Activated B cell treated with CpG ODN at 0.5 μM for 24 hours (primary cell): ENCODE data around the gene SLCO4A1. TPM values are rescaled to one million over a fixed set of nuclear protein-coding genes. Genes with fewer than 3 reads are reported as not detected.

ENCODE experiments used
- ATAC-seq: fragments of 200-7000 bp; cut with Tn5 transposase; one replicate; pipeline ENCODE4 v1.10.0; 2021; ENCODE audit warnings: low read depth, mild to moderate bottlenecking, moderate library complexity
- CTCF ChIA-PET: fragments of 350-600 bp; sonication (Branson Sonifier 250); formaldehyde crosslinking; loops from one replicate; lab custom pipeline; 2021; ENCODE audit warnings: antibody characterized with exemption; lab: Charles Lee
- POLR2A ChIA-PET: fragments of 350-600 bp; sonication (Branson Sonifier 250); formaldehyde crosslinking; loops from one replicate; lab custom pipeline; 2021; ENCODE audit warnings: antibody characterized with exemption; lab: Charles Lee
- DNase-seq: peaks from one replicate; pipeline ENCODE4 v3.0.0; 2022
- H3K27ac Mint-ChIP-seq: one replicate; pipeline ENCODE4 v1.8.0; 2020; ENCODE audit warnings: mixed read lengths
- H3K27me3 Mint-ChIP-seq: one replicate; pipeline ENCODE4 v1.8.0; 2021; ENCODE audit warnings: mixed read lengths
- H3K36me3 Mint-ChIP-seq: one replicate; pipeline ENCODE4 v1.8.0; 2021; ENCODE audit warnings: low read depth, mixed read lengths
- H3K4me1 Mint-ChIP-seq: one replicate; pipeline ENCODE4 v1.8.0; 2021; ENCODE audit warnings: mixed read lengths
- H3K4me3 Mint-ChIP-seq: one replicate; pipeline ENCODE4 v1.8.0; 2020; ENCODE audit warnings: mild to moderate bottlenecking, mixed read lengths
- H3K9me3 Mint-ChIP-seq: one replicate; pipeline ENCODE4 v1.8.0; 2020; ENCODE audit warnings: mixed read lengths
- CTCF ChIP-seq: fragments of 200-600 bp; IDR thresholded peaks from one replicate; pipeline ENCODE4 v1.8.0; 2022; ENCODE audit warnings: antibody characterized with exemption, mild to moderate bottlenecking
- intact Hi-C: fragments of 100-400 bp; cut with micrococcal nuclease; formaldehyde crosslinking; loops from one replicate; pipeline ENCODE4 v1.15.1; 2024
- total RNA-seq: library from RNA; stranded (reverse); gene quantifications from 2 replicates; pipeline ENCODE4 v1.2.3, GENCODE V29; 2022

The SLCO4A1 gene
- total RNA-seq, 1 donor from 2014 or later: 38.9 TPM

- ATAC-seq: no peak
- ChIA-PET CTCF (no interaction called here), POLR2A (no interaction called here)
- Mint-ChIP-seq H3K27me3 (peaks cover 28% of the 10 kb centered on the region), H3K4me1 (no peaks in the 10 kb centered on the region), H3K36me3 (no peaks in the 10 kb centered on the region), H3K4me3 (no peak overlapping the region), H3K9me3 (no peaks in the 10 kb centered on the region), H3K27ac (no peak overlapping the region)
- intact Hi-C loops: no loop called here
- DNase-seq: no peak
- TF ChIP-seq CTCF: no peak
Observed at GRCh38 chr20:62714006-62714405, 71.7 kb downstream of the SLCO4A1 start.

GRCh38 chr20:62714799-62715198 is 72.5 kb downstream of the SLCO4A1 start:
- intact Hi-C loops: no loop called here
- CTCF ChIA-PET: no interaction called here
- H3K4me1 Mint-ChIP-seq: no peaks in the 10 kb centered on the region
- no peaks in the 10 kb centered on the region for H3K36me3 Mint-ChIP-seq
- H3K9me3 Mint-ChIP-seq: peaks cover 5% of the 10 kb centered on the region
- POLR2A ChIA-PET: no interaction called here
- ATAC-seq (no peak), DNase-seq (no peak)
- H3K4me3 Mint-ChIP-seq: no peak overlapping the region
- H3K27ac Mint-ChIP-seq: no peak overlapping the region
- H3K27me3 Mint-ChIP-seq: peaks cover 24% of the 10 kb centered on the region
- no peak for TF ChIP-seq CTCF

GRCh38 chr20:62715201-62715600 is 72.9 kb downstream of the SLCO4A1 start:
- Mint-ChIP-seq H3K9me3 (peaks cover 6% of the 10 kb centered on the region), H3K27ac (no peak overlapping the region), H3K36me3 (no peaks in the 10 kb centered on the region), H3K4me1 (no peaks in the 10 kb centered on the region), H3K4me3 (no peak overlapping the region), H3K27me3 (peaks cover 21% of the 10 kb centered on the region)
- no peak for TF ChIP-seq CTCF
- DNase-seq: no peak
- ChIA-PET CTCF (no interaction called here), POLR2A (no interaction called here)
- intact Hi-C loops: no loop called here
- no peak for ATAC-seq

GRCh38 chr20:62716198-62716940 is 74.1 kb downstream of the SLCO4A1 start:
- intact Hi-C loops: no loop called here
- no peak for TF ChIP-seq CTCF
- Mint-ChIP-seq H3K9me3 (peaks cover 11% of the 10 kb centered on the region), H3K27me3 (peaks cover 17% of the 10 kb centered on the region), H3K4me1 (no peaks in the 10 kb centered on the region), H3K27ac (no peak overlapping the region), H3K4me3 (no peak overlapping the region), H3K36me3 (no peaks in the 10 kb centered on the region)
- ChIA-PET CTCF (no interaction called here), POLR2A (no interaction called here)
- peak; percentile 37 for ATAC-seq
- DNase-seq: no peak

- POLR2A ChIA-PET: no interaction called here
- no peak for DNase-seq
- no peaks in the 10 kb centered on the region for H3K36me3 Mint-ChIP-seq
- H3K9me3 Mint-ChIP-seq: peaks cover 15% of the 10 kb centered on the region
- no peak for ATAC-seq
- CTCF ChIA-PET: no interaction called here
- intact Hi-C loops: no loop called here
- H3K4me3 Mint-ChIP-seq: no peak overlapping the region
- no peak overlapping the region for H3K27ac Mint-ChIP-seq
- H3K27me3 Mint-ChIP-seq: peaks cover 15% of the 10 kb centered on the region
- TF ChIP-seq CTCF: no peak
- H3K4me1 Mint-ChIP-seq: no peaks in the 10 kb centered on the region
Observed at GRCh38 chr20:62716941-62717310, 74.6 kb downstream of the SLCO4A1 start.
